Panc1 (cell line): ENCODE results near the gene ARF1. TPM values are rescaled to one million over a fixed set of nuclear protein-coding genes. Genes with fewer than 3 reads are reported as not detected.

Source experiments
- ATAC-seq: fragments of 200-7000 bp; cut with Tn5 transposase; 2 replicates; pipeline ENCODE4 v1.9.1; 2020; ENCODE audit warnings: mild to moderate bottlenecking, moderate library complexity
- BruUV-seq: library from RNA; stranded (reverse); fragments of 400-500 nt; replicated peaks from 2 replicates; lab custom pipeline; 2021; lab: Mats Ljungman, UMichigan
- CTCF ChIA-PET: fragments of 300-600 bp; sonication (Branson Sonifier 250); formaldehyde crosslinking; loops from one replicate; lab custom pipeline; 2022; ENCODE audit warnings: antibody characterized with exemption; lab: Charles Lee
- POLR2A ChIA-PET: fragments of 300-600 bp; sonication (Branson Sonifier 250); formaldehyde crosslinking; loops from one replicate; lab custom pipeline; 2022; ENCODE audit warnings: antibody characterized with exemption; lab: Charles Lee
- DNase-seq: peaks from one replicate; pipeline ENCODE4 v3.0.0-alpha.2; 2010; ENCODE audit warnings: low read depth, low spot score
- H3K27ac ChIP-seq: 2 replicates; pipeline ENCODE4 v1.5.1; 2011; ENCODE audit warnings: mild to moderate bottlenecking, low read length, inconsistent platforms
- H3K27me3 ChIP-seq: fragments of 200-500 bp; sonication (Bioruptor generic); 2 replicates; pipeline ENCODE4 v1.6.0; 2014; ENCODE audit warnings: low read length, inconsistent platforms; ENCODE audit not compliant: control insufficient read depth, insufficient read depth
- H3K36me3 ChIP-seq: fragments of 200-500 bp; sonication (Bioruptor generic); 2 replicates; pipeline ENCODE4 v1.5.1; 2014; ENCODE audit warnings: inconsistent platforms, mild to moderate bottlenecking, low read length, moderate library complexity; ENCODE audit not compliant: control insufficient read depth, insufficient read depth
- H3K4me1 ChIP-seq: 2 replicates; pipeline ENCODE4 v1.5.1; 2011; ENCODE audit warnings: inconsistent platforms, mild to moderate bottlenecking, low read length, moderate library complexity; ENCODE audit not compliant: control insufficient read depth, insufficient read depth
- H3K4me3 ChIP-seq, 2 experiments: 2 replicates each; pipeline ENCODE4 v1.5.1; 2011 to 2012; ENCODE audit warnings: low read depth in 2 of 2, low read length in 2 of 2, mild to moderate bottlenecking in 2 of 2, inconsistent platforms in 1 of 2, moderate library complexity in 1 of 2
- H3K9me3 ChIP-seq: fragments of 200-500 bp; sonication (Bioruptor generic); 2 replicates; pipeline ENCODE4 v1.5.1; 2014; ENCODE audit warnings: low read depth, mild to moderate bottlenecking, inconsistent platforms, low read length, moderate library complexity; ENCODE audit not compliant: control insufficient read depth, insufficient read depth
- CTCF ChIP-seq: fragments of 450-650 bp; IDR thresholded peaks from 2 replicates; pipeline ENCODE4 v1.5.1; 2017; ENCODE audit warnings: mild to moderate bottlenecking
- POLR2AphosphoS5 ChIP-seq: IDR thresholded peaks from 2 replicates; pipeline ENCODE4 v1.6.1; 2012; ENCODE audit warnings: mild to moderate bottlenecking, low read depth, low read length, moderate library complexity
- REST ChIP-seq, 2 experiments: IDR thresholded peaks; 2 replicates each; pipeline ENCODE4 v1.6.1; 2011 to 2012; ENCODE audit warnings: low read depth in 2 of 2, control low read depth in 1 of 2, low read length in 1 of 2, mild to moderate bottlenecking in 1 of 2, moderate library complexity in 1 of 2; ENCODE audit not compliant: insufficient read depth in 1 of 2
- SIN3A ChIP-seq: IDR thresholded peaks from 2 replicates; pipeline ENCODE4 v1.6.1; 2012; ENCODE audit warnings: low read depth, mild to moderate bottlenecking, low read length, moderate library complexity, borderline replicate concordance; ENCODE audit not compliant: insufficient read depth
- TCF7L2 ChIP-seq: IDR thresholded peaks from 2 replicates; pipeline ENCODE4 v1.6.1; 2011; ENCODE audit warnings: mild to moderate bottlenecking, low read depth, low read length, inconsistent platforms
- in situ Hi-C: cut with HindIII; loops from 2 replicates; pipeline ENCODE4 v1.10.0; 2016; ENCODE audit warnings: low sequenced_read_pairs, low pct_unique_long_range_greater_than_20kb
- intact Hi-C: fragments of 100-400 bp; cut with micrococcal nuclease; formaldehyde crosslinking; loops from one replicate; pipeline ENCODE4 v1.10.0; 2022; ENCODE audit not compliant: unreplicated experiment
- total RNA-seq: library from RNA; stranded (reverse); gene quantifications from one replicate; pipeline ENCODE4 v1.2.1, GENCODE V29; 2021; ENCODE audit not compliant: unreplicated experiment

The ARF1 gene
- total RNA-seq, 1 experiment from 2014 or later = 321 TPM

- Histone ChIP-seq H3K4me1 (peaks cover 19% of the 10 kb centered on the region), H3K27ac (no peak overlapping the region), H3K4me3 (no peak overlapping the region), H3K9me3 (no peaks in the 10 kb centered on the region), H3K36me3 (peaks cover 3% of the 10 kb centered on the region; the same call in 1 of the 2 replicates), H3K27me3 (no peaks in the 10 kb centered on the region)
- DNase-seq (no peak), ATAC-seq (no peak)
- in situ Hi-C loops = no loop called here
- POLR2A ChIA-PET = no interaction called here
- intact Hi-C loops = no loop called here
- TF ChIP-seq SIN3A = no peak
- TF ChIP-seq CTCF = no peak
- TF ChIP-seq REST (IDR thresholded peaks at IDR 0.05; ENCODE audit: insufficient read depth in 1 of 2, low read depth in 2 of 2, low read length in 1 of 2) = no peak
- no peak for TF ChIP-seq TCF7L2
- TF ChIP-seq POLR2AphosphoS5 = no peak
- BruUV-seq = no TSS peak
- CTCF ChIA-PET = no interaction called here
Observed at GRCh38 chr1:228143480-228144192, 61.1 kb downstream of the ARF1 start.

GRCh38 chr1:228144193-228144992 is 61.9 kb downstream of the ARF1 start:
- intact Hi-C loops (no loop called here), in situ Hi-C loops (no loop called here)
- no peak for TF ChIP-seq SIN3A
- no peak for TF ChIP-seq TCF7L2
- TF ChIP-seq REST (IDR thresholded peaks at IDR 0.05; ENCODE audit: insufficient read depth in 1 of 2, low read depth in 2 of 2, low read length in 1 of 2) = no peak
- TF ChIP-seq CTCF = no peak
- no peak for TF ChIP-seq POLR2AphosphoS5
- peaks cover 27% of the 10 kb centered on the region for H3K4me1 ChIP-seq
- ChIA-PET CTCF (interaction anchor here (0.5 kb wide), 1 partner anchor 21 kb away, joined by 7 read pairs; the partner anchor contains the start of gene IBA57), POLR2A (no interaction called here)
- ATAC-seq (no peak), DNase-seq (no peak)
- no peak overlapping the region for H3K4me3 ChIP-seq
- H3K36me3 ChIP-seq = peaks cover 3% of the 10 kb centered on the region; the same call in 1 of the 2 replicates
- no peak overlapping the region for H3K27ac ChIP-seq
- H3K27me3 ChIP-seq = no peaks in the 10 kb centered on the region
- BruUV-seq = no TSS peak
- H3K9me3 ChIP-seq = no peaks in the 10 kb centered on the region
